A549 (cell line): ENCODE results near the gene DAO.

ENCODE experiments used
- CTCF ChIP-seq: fragments of >200 bp; sonication (Bioruptor Twin); formaldehyde crosslinking; IDR thresholded peaks from 3 replicates; pipeline ENCODE4 v1.5.1; 2016
- POLR2A ChIP-seq: IDR thresholded peaks from 2 replicates; pipeline ENCODE4 v1.6.1; 2012; ENCODE audit warnings: mild to moderate bottlenecking, low read length
- RAD21 ChIP-seq, 2 experiments: fragments of >200 bp in 1 of 2; sonication (Bioruptor Twin) in 1 of 2; formaldehyde crosslinking in 1 of 2; IDR thresholded peaks in 1 of 2; conservative IDR thresholded peaks in 1 of 2; 2 replicates in 1 of 2; 3 replicates in 1 of 2; pipeline ENCODE4 v1.6.1; 2012 to 2018; ENCODE audit warnings: inconsistent platforms in 1 of 2

GRCh38 chr12:108832730-108833354, 47.0 kb upstream of the DAO start:
- no peak for TF ChIP-seq CTCF
- TF ChIP-seq RAD21 (conservative IDR thresholded peaks at IDR 0.05 in 1 of 2, IDR thresholded peaks at IDR 0.05 in 1 of 2): no peak
- TF ChIP-seq POLR2A: no peak
